Cardiac fibroblast (primary cell): ENCODE results near the gene GAA.

ENCODE experiments used
- DNase-seq, 2 donors: peaks; one replicate each; pipeline versions ENCODE4 v3.0.0 to v3.0.0-alpha.2; 2010; ENCODE audit warnings: low read depth in 2 of 2
- H3K4me3 ChIP-seq, 2 donors: replicated peaks in 1 of 2; 1 replicate in 1 of 2; 2 replicates in 1 of 2; pipeline ENCODE4 v1.5.1; 2011; ENCODE audit warnings: low read depth in 2 of 2, low read length in 2 of 2, mild to moderate bottlenecking in 2 of 2, moderate library complexity in 1 of 2
- TF ChIP-seq, protein P1 (sequence below): IDR thresholded peaks from one replicate; pipeline ENCODE4 v1.5.1; 2011; ENCODE audit warnings: low read depth, mild to moderate bottlenecking, low read length, inconsistent platforms

Gene GAA

DNA sequence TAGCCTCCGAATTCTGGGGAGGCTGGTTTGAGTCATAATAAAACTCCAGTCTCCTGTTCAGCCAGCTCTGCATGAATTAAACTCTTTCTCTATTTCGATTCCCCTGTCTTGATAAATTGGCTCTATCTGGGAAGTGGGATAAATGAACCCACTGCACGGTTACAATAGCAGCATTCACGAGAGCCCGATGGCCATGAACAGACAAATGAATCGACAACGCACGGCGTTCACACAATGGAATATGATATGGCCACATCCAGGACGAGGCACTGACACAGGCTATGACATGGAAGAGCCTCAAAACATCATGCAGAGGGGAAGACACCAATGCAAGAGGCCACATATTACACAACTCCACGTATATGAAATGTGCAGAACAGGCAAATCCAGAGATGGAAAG, 62.8 kb downstream of the GAA start:
- no peak for DNase-seq
- TF ChIP-seq, protein P1, sequence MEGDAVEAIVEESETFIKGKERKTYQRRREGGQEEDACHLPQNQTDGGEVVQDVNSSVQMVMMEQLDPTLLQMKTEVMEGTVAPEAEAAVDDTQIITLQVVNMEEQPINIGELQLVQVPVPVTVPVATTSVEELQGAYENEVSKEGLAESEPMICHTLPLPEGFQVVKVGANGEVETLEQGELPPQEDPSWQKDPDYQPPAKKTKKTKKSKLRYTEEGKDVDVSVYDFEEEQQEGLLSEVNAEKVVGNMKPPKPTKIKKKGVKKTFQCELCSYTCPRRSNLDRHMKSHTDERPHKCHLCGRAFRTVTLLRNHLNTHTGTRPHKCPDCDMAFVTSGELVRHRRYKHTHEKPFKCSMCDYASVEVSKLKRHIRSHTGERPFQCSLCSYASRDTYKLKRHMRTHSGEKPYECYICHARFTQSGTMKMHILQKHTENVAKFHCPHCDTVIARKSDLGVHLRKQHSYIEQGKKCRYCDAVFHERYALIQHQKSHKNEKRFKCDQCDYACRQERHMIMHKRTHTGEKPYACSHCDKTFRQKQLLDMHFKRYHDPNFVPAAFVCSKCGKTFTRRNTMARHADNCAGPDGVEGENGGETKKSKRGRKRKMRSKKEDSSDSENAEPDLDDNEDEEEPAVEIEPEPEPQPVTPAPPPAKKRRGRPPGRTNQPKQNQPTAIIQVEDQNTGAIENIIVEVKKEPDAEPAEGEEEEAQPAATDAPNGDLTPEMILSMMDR: no peak
- H3K4me3 ChIP-seq: no peak overlapping the region

DNA sequence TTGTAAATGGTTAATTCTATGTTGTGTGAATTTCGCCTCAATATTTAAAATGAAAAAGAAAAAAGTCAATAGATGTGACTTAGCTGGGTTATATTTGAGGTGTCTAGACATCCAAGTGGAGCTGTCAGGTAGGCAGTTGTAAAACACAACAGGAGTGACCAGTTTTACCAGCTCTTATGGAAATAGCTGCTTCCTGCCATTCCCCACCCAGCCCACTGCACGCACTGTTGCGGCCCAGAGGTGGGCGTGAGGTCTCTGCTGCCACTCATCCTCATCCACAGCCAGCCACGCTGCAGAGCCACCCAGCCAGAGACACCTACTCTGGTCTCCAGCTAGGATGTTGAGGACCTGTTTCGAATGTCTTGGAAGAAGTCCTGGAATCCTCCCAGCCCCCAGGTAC, 65.1 kb downstream of the GAA start:
- TF ChIP-seq, protein P1: no peak
- H3K4me3 ChIP-seq: no peak overlapping the region

DNA sequence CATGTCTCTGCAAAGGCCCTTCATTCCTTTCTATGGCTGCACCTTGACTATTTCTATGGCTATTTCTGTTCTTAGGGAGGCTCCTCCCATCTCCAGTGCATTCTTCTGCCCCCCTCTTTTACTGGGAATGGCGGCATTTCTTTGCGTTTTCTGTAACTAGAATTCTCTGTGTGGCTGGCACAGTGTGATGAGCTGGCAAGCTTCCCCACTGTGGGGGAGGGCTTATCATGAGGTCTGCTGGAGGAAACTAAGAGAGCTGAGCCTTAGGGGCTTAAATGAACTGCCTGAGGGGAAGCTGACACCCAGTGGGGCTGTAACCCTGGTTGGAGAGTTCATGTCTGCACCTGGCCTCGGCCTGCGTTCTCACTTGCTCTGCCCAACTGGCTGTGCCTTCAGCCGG, 67.0 kb downstream of the GAA start:
- peak in 1 of 2 donors; percentile 46 for DNase-seq
- TF ChIP-seq, protein P1: no peak
- H3K4me3 ChIP-seq: no peak overlapping the region

More for the DNA sequence above, 65.1 kb downstream of the GAA start:
- no peak for DNase-seq

DNA sequence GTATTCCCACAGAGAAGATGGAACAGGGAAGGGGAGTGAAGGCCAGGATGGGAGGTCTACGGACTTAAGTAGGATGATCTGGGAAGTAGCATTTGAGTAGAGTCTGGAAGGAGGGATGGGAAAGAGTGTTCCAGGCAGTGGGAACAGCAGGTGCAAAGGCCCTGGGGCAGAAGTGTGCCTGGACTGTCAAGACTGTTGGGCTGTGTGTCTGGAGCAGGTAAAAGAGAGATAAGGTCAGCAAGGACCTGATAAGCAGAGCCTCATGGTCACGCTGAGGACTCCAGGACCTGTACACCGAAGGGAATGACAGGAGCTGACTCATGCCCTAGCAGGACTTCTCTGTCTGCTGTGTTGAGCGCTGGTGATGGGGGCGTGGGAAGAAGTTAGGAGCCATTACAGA, 67.7 kb downstream of the GAA start:
- H3K4me3 ChIP-seq: no peak overlapping the region
- TF ChIP-seq, protein P1: no peak
- DNase-seq: no peak
